Measurements from ENCODE around the gene GJA4. TPM values are rescaled to one million over a fixed set of nuclear protein-coding genes. Genes with fewer than 3 reads are reported as not detected.
"Not testable (repeated sequence)": the region's sequence is repeated elsewhere in the genome, so short reads cannot be mapped to it uniquely, and the experiment has no call there.

The GJA4 gene
- total RNA-seq, 4 donors from 2014 or later: 11.0 to 22.7 (median 18.8) TPM

GRCh38 chr1:34806396-34806795 lies 13.6 kb downstream of the GJA4 start:
- no peak overlapping the region for H3K4me3 ChIP-seq (replicated peaks in 1 of 3)
- H3K4me1 ChIP-seq: no peaks in the 10 kb centered on the region
- intact Hi-C loops (cut with DNase I): no loop called here
- 79 to 82% methylated on average over 3 of the region's 3 CpGs for WGBS, 2 donors
- TF ChIP-seq POLR2A (IDR thresholded peaks at IDR 0.05): no peak
- TF ChIP-seq, protein P1, sequence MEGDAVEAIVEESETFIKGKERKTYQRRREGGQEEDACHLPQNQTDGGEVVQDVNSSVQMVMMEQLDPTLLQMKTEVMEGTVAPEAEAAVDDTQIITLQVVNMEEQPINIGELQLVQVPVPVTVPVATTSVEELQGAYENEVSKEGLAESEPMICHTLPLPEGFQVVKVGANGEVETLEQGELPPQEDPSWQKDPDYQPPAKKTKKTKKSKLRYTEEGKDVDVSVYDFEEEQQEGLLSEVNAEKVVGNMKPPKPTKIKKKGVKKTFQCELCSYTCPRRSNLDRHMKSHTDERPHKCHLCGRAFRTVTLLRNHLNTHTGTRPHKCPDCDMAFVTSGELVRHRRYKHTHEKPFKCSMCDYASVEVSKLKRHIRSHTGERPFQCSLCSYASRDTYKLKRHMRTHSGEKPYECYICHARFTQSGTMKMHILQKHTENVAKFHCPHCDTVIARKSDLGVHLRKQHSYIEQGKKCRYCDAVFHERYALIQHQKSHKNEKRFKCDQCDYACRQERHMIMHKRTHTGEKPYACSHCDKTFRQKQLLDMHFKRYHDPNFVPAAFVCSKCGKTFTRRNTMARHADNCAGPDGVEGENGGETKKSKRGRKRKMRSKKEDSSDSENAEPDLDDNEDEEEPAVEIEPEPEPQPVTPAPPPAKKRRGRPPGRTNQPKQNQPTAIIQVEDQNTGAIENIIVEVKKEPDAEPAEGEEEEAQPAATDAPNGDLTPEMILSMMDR (IDR thresholded peaks at IDR 0.05): no peak
- no peaks in the 10 kb centered on the region for H3K36me3 ChIP-seq
- H3K27me3 ChIP-seq: no peaks in the 10 kb centered on the region
- no peaks in the 10 kb centered on the region for H3K9me3 ChIP-seq
- no peak for DNase-seq
- H3K27ac ChIP-seq: no peak overlapping the region

DNA sequence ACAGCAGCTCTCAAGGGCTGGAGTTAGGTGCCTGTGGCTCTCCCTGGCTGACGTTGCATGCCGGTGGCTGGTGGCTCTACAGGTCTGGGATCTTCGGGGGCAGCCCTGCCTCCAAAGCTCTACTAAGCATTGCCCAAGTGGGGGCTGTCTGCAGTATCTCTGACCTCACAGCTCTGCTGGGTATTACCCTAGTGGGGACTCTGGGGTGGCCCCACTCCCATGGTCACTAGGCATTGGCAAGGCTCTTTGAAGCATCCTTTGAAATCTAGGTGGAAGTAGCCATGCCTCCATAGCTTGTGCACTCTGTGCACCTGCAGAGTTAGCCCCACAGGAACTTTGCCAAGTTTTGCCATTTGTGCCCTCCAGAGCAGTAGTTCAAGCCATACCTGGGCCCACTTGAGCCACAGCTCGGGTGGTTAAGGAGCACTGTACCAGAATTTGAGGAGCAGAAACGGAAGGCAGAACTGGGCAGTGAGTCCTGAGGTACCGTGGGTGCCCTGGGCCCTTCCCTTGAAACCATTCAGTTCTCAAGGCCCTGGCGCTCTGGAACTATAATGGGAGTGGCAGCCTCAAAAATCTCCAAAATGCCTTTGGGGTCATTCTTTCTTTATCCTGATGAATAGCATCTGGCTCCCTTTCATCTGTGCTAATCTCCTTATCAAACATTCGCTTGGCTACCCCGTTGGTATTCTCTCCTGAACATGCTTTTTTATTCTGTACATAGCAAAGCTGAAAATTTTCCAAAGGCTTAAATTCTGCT lies 15.4 kb downstream of the GJA4 start:
- no peak for TF ChIP-seq POLR2A (IDR thresholded peaks at IDR 0.05)
- TF ChIP-seq, protein P1 (IDR thresholded peaks at IDR 0.05): no peak
- H3K9me3 ChIP-seq: no peaks in the 10 kb centered on the region
- H3K27ac ChIP-seq: no peak overlapping the region
- 87 to 91% methylated on average over 8 to 9 of the region's 9 CpGs for WGBS, 2 donors
- no peak for DNase-seq
- H3K36me3 ChIP-seq: no peaks in the 10 kb centered on the region
- H3K27me3 ChIP-seq: no peaks in the 10 kb centered on the region
- peaks cover 0 to 3% of the 10 kb centered on the region in 2 donors for H3K4me1 ChIP-seq
- H3K4me3 ChIP-seq (replicated peaks in 1 of 3): no peak overlapping the region
- intact Hi-C loops (cut with DNase I): no loop called here

GRCh38 chr1:34810781-34811180 lies 18.0 kb downstream of the GJA4 start:
- DNase-seq; H3K27me3 ChIP-seq; H3K4me3 ChIP-seq (replicated peaks in 1 of 3); H3K4me1 ChIP-seq; intact Hi-C loops (cut with DNase I); H3K27ac ChIP-seq; H3K9me3 ChIP-seq; H3K36me3 ChIP-seq: not testable (repeated sequence)
- WGBS, 2 donors: 96 to 97% methylated on average over 3 of the region's 3 CpGs

DNA sequence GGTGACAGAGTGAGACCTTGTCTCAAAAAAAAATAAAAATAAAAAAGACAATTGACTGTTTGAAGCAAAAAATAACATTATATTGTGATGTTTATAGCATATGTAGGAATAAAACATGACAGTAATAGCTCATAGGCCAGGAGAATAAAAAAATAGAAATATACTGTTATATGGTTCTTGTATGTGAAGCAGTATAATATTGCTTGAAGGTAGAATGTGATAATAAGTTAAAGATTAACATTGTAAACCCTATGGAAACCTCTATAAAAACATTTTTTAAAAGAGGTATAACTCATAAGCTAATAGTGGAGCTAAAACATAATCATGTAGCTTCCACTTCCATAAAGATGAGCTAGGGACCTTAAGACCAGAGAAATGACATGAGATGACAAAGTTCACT lies 23.5 kb downstream of the GJA4 start:
- Histone ChIP-seq H3K4me3 (replicated peaks in 1 of 3) (no peak overlapping the region), H3K4me1 (peaks cover 0 to 8% of the 10 kb centered on the region in 2 donors), H3K27ac (peak overlapping the region in 1 of 3 donors; percentile 4), H3K9me3 (no peaks in the 10 kb centered on the region), H3K27me3 (no peaks in the 10 kb centered on the region), H3K36me3 (no peaks in the 10 kb centered on the region)
- DNase-seq: no peak
- no peak for TF ChIP-seq POLR2A (IDR thresholded peaks at IDR 0.05)
- TF ChIP-seq, protein P1 (IDR thresholded peaks at IDR 0.05): no peak
- intact Hi-C loops (cut with DNase I): no loop called here

DNA sequence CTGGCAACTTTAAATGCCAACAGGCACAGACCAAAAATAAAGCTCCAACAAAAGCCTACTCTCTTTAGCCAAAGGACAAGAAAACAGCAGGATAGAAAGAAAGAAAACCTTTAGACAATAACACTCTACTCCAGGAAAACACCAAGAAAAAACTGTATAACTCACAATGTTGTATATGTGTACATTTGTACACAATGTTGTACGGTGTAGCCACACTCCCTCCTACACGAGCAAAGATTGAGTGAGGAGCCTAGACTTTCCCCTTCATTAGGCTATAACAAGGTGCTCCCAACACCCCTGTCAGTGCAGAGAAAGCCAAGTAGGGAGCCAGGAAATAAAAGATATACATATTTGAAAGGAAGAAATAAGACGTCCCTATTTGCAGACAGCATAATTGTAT lies 24.0 kb downstream of the GJA4 start:
- WGBS, 2 donors: 62 to 70% methylated on average over 3 of the region's 3 CpGs
- TF ChIP-seq, protein P1 (IDR thresholded peaks at IDR 0.05): no peak
- TF ChIP-seq POLR2A (IDR thresholded peaks at IDR 0.05): no peak
- Histone ChIP-seq H3K4me3 (replicated peaks in 1 of 3) (no peak overlapping the region), H3K4me1 (peaks cover 0 to 8% of the 10 kb centered on the region in 2 donors), H3K27ac (peak overlapping the region in 1 of 3 donors; percentile 4), H3K9me3 (no peaks in the 10 kb centered on the region), H3K27me3 (no peaks in the 10 kb centered on the region), H3K36me3 (no peaks in the 10 kb centered on the region)
- DNase-seq: no peak
- intact Hi-C loops (cut with DNase I): no loop called here

DNA sequence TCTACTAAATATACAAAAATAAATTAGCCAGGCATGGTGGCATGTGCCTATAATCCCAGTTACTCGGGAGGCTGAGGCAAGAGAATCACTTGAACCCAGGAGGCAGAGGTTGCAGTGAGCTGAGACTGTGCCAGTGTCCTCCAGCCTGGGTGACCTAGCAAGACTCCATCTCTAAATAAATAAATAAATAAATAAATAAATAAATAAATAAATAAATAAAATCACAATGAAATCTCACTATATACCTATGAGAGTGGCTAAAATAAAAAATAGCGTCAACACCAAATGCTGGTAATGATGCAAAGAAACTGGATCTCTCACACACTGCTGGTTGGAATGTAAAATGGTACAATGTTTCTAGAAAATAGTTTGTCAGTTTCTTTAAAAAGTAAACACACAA lies 26.1 kb downstream of the GJA4 start:
- H3K4me3 ChIP-seq (replicated peaks in 1 of 3); intact Hi-C loops (cut with DNase I); DNase-seq; H3K4me1 ChIP-seq; H3K9me3 ChIP-seq; H3K27me3 ChIP-seq; H3K36me3 ChIP-seq; H3K27ac ChIP-seq: not testable (repeated sequence)
- WGBS, 2 donors: 96% methylated on average over 2 of the region's 2 CpGs
